ENCODE measurements around the gene PPP1R13L.

The PPP1R13L gene

GRCh38 chr19:45404557-45405434 is at the start of gene PPP1R13L:
PPP1R13L (minus strand) TSS chr19:45405069; CDS start chr19:45398318, 6,751 bp downstream.
- Histone ChIP-seq H3K4me1 (ENCODE audit: insufficient read depth, low read length) (peaks cover 19% of the 10 kb centered on the region), H3K9ac (ENCODE audit: low read length) (peak within 1 kb of the TSS; percentile 58), H3K27ac (ENCODE audit: low read depth, low read length) (peak within 1 kb of the TSS; percentile 81), H3K36me3 (ENCODE audit: insufficient read depth, low read length) (no peaks in the 10 kb centered on the region), H3K4me3 (ENCODE audit: low read depth in 1 of 2, low read length in 2 of 2) (peak within 1 kb of the TSS; percentile 48 to 85), H3K9me3 (ENCODE audit: low read length) (no peaks in the 10 kb centered on the region), H3K27me3 (ENCODE audit: control insufficient read depth in 1 of 2, insufficient read depth in 2 of 2, low read length in 2 of 2) (peaks cover 11 to 27% of the 10 kb centered on the region in 2 donors)

GRCh38 chr19:45451850-45452387 is 47.0 kb upstream of the PPP1R13L start:
- H3K4me3 ChIP-seq (ENCODE audit: low read depth in 1 of 2, low read length in 2 of 2) = no peak overlapping the region
- peaks cover 30% of the 10 kb centered on the region for H3K4me1 ChIP-seq (ENCODE audit: insufficient read depth, low read length)
- H3K27ac ChIP-seq (ENCODE audit: low read depth, low read length) = no peak overlapping the region
- no peaks in the 10 kb centered on the region for H3K36me3 ChIP-seq (ENCODE audit: insufficient read depth, low read length)
- no peak overlapping the region for H3K9ac ChIP-seq (ENCODE audit: low read length)
- H3K9me3 ChIP-seq (ENCODE audit: low read length) = no peaks in the 10 kb centered on the region
- no peaks in the 10 kb centered on the region for H3K27me3 ChIP-seq (ENCODE audit: control insufficient read depth in 1 of 2, insufficient read depth in 2 of 2, low read length in 2 of 2)

DNA sequence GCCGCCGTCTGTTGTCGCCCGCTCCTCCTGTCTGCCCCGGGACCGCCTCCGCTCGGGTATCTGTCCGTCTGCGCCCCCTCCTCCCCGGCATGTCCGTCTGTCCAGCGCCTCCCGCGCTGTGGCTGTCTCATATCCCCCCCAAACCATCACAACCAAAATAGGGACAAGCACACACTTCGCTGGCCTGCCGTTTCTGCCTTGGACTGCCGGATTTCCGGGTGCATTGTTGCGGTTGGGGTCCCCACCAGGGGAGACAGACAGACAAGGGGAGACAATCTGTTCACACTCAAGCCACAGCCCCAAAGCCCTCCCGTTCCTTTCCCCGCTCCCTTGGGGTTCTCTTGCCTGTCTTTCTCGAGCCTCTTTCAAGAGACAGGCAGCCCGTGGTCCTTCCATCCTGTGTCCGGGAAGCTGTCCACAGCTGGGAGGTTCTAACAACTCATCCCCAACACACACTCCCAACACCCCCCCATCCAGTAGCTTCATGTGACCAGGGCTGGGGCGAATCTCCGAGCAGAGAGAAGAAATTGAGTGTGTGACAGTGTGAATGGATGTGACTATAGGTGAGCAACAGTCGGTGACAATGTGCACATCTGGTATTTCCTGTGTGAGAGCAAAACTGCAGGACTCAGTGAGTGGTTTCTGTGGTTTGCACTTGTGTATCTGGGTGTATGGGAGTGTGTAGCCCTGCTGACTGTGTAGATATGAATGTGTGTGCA is 46.4 kb upstream of the PPP1R13L start:
- peak overlapping the region; percentile 81 for H3K27ac ChIP-seq (ENCODE audit: low read depth, low read length)
- no peaks in the 10 kb centered on the region for H3K9me3 ChIP-seq (ENCODE audit: low read length)
- peaks cover 27% of the 10 kb centered on the region for H3K4me1 ChIP-seq (ENCODE audit: insufficient read depth, low read length)
- peak overlapping the region; percentile 95 for H3K9ac ChIP-seq (ENCODE audit: low read length)
- no peaks in the 10 kb centered on the region for H3K36me3 ChIP-seq (ENCODE audit: insufficient read depth, low read length)
- H3K27me3 ChIP-seq (ENCODE audit: control insufficient read depth in 1 of 2, insufficient read depth in 2 of 2, low read length in 2 of 2) = no peaks in the 10 kb centered on the region
- peak overlapping the region; percentile 55 to 82 for H3K4me3 ChIP-seq (ENCODE audit: low read depth in 1 of 2, low read length in 2 of 2)

DNA sequence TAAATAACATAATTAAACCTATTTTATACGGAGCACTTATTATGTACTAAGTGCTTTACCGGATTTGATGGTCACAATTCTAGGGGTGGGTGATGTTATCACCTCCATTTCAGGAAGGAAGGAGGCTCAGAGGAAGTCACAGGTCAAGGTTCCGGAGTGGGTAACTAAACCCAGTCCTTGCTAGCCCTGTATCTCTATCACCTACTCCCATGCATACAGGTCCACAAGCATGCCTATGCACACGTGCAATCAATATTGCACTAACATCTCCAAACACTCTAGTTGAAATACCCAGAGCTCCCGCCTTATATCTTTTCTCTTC is 45.1 kb upstream of the PPP1R13L start:
- Histone ChIP-seq H3K9me3 (ENCODE audit: low read length) (no peaks in the 10 kb centered on the region), H3K4me1 (ENCODE audit: insufficient read depth, low read length) (peaks cover 15% of the 10 kb centered on the region), H3K4me3 (ENCODE audit: low read depth in 1 of 2, low read length in 2 of 2) (peak overlapping the region; percentile 47 to 52), H3K9ac (ENCODE audit: low read length) (peak overlapping the region; percentile 1), H3K36me3 (ENCODE audit: insufficient read depth, low read length) (no peaks in the 10 kb centered on the region), H3K27me3 (ENCODE audit: control insufficient read depth in 1 of 2, insufficient read depth in 2 of 2, low read length in 2 of 2) (no peaks in the 10 kb centered on the region), H3K27ac (ENCODE audit: low read depth, low read length) (no peak overlapping the region)

GRCh38 chr19:45448887-45449299 is 44.0 kb upstream of the PPP1R13L start:
- Histone ChIP-seq H3K9me3 (ENCODE audit: low read length) (no peaks in the 10 kb centered on the region), H3K4me3 (ENCODE audit: low read depth in 1 of 2, low read length in 2 of 2) (no peak overlapping the region), H3K4me1 (ENCODE audit: insufficient read depth, low read length) (peaks cover 19% of the 10 kb centered on the region), H3K27me3 (ENCODE audit: control insufficient read depth in 1 of 2, insufficient read depth in 2 of 2, low read length in 2 of 2) (no peaks in the 10 kb centered on the region), H3K27ac (ENCODE audit: low read depth, low read length) (peak overlapping the region; percentile 3), H3K9ac (ENCODE audit: low read length) (no peak overlapping the region), H3K36me3 (ENCODE audit: insufficient read depth, low read length) (no peaks in the 10 kb centered on the region)

GRCh38 chr19:45448425-45448756 is 43.5 kb upstream of the PPP1R13L start:
- H3K4me1 ChIP-seq (ENCODE audit: insufficient read depth, low read length) = peaks cover 19% of the 10 kb centered on the region
- no peaks in the 10 kb centered on the region for H3K27me3 ChIP-seq (ENCODE audit: control insufficient read depth in 1 of 2, insufficient read depth in 2 of 2, low read length in 2 of 2)
- H3K36me3 ChIP-seq (ENCODE audit: insufficient read depth, low read length) = no peaks in the 10 kb centered on the region
- H3K27ac ChIP-seq (ENCODE audit: low read depth, low read length) = peak overlapping the region; percentile 3
- H3K9ac ChIP-seq (ENCODE audit: low read length) = no peak overlapping the region
- H3K9me3 ChIP-seq (ENCODE audit: low read length) = no peaks in the 10 kb centered on the region
- H3K4me3 ChIP-seq (ENCODE audit: low read depth in 1 of 2, low read length in 2 of 2) = no peak overlapping the region

DNA sequence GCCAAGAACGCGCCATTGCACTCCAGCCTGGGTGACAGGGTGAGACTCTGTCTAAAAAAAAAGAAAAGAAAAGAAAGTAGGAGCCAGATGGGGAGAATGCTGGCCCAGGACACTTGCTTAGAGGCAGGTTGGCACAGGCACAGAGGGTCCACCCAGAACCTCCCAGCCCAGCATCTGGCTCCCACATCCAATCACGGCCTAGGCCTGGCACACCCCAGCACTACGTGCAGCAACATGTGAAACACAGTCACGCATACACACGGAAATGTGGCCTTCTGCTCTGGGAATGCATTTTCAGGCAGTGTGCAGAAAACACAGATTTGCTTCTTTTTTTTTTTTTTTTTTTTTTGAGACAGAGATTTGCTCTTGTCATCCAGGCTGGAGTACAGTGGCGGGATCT is 42.1 kb upstream of the PPP1R13L start:
- no peaks in the 10 kb centered on the region for H3K9me3 ChIP-seq (ENCODE audit: low read length)
- H3K36me3 ChIP-seq (ENCODE audit: insufficient read depth, low read length) = no peaks in the 10 kb centered on the region
- no peak overlapping the region for H3K9ac ChIP-seq (ENCODE audit: low read length)
- no peak overlapping the region for H3K4me3 ChIP-seq (ENCODE audit: low read depth in 1 of 2, low read length in 2 of 2)
- no peaks in the 10 kb centered on the region for H3K27me3 ChIP-seq (ENCODE audit: control insufficient read depth in 1 of 2, insufficient read depth in 2 of 2, low read length in 2 of 2)
- H3K27ac ChIP-seq (ENCODE audit: low read depth, low read length) = no peak overlapping the region
- peaks cover 26% of the 10 kb centered on the region for H3K4me1 ChIP-seq (ENCODE audit: insufficient read depth, low read length)

DNA sequence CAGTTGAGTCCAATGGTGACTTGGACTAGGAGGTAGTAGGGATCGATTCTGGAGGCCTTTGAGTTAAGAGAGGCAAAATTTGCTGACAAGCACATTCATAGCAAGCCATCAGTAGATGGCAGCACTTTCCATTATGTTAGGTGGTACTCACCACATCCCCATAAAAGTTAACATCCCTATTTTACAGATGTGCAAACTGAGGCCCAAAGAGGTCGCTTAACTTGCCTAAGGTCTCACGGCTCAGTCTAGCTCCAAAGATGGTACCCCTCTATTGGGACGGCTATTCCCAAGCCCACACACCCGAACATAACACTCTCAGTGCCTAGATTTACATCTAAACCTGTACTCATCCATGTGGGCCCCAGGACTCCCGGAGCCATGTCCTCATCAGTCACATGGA is 41.4 kb upstream of the PPP1R13L start:
- H3K4me3 ChIP-seq (ENCODE audit: low read depth in 1 of 2, low read length in 2 of 2) = no peak overlapping the region
- H3K9me3 ChIP-seq (ENCODE audit: low read length) = no peaks in the 10 kb centered on the region
- H3K27me3 ChIP-seq (ENCODE audit: control insufficient read depth in 1 of 2, insufficient read depth in 2 of 2, low read length in 2 of 2) = no peaks in the 10 kb centered on the region
- no peaks in the 10 kb centered on the region for H3K36me3 ChIP-seq (ENCODE audit: insufficient read depth, low read length)
- no peak overlapping the region for H3K9ac ChIP-seq (ENCODE audit: low read length)
- H3K4me1 ChIP-seq (ENCODE audit: insufficient read depth, low read length) = peaks cover 26% of the 10 kb centered on the region
- no peak overlapping the region for H3K27ac ChIP-seq (ENCODE audit: low read depth, low read length)

DNA sequence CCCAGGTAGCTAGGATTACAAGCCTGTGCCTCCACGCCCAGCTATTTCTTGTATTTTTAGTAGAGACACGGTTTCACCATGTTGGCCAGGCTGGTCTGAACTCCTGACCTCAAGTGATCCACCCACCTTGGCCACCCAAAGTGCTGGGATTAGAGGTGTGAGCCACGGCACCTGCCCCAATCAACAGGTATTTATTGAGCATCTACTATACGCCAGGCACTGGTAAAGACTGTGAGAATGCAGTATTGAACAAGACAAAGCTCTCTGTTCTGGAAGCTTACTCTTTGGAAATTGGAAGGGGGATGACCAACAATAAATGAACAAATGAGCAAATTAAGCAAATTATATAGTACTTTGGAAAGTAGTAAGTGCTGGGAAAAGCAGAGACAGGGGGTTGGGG is 40.3 kb upstream of the PPP1R13L start:
- H3K9me3 ChIP-seq (ENCODE audit: low read length) = no peaks in the 10 kb centered on the region
- H3K27ac ChIP-seq (ENCODE audit: low read depth, low read length) = no peak overlapping the region
- H3K9ac ChIP-seq (ENCODE audit: low read length) = no peak overlapping the region
- no peaks in the 10 kb centered on the region for H3K36me3 ChIP-seq (ENCODE audit: insufficient read depth, low read length)
- H3K4me3 ChIP-seq (ENCODE audit: low read depth in 1 of 2, low read length in 2 of 2) = no peak overlapping the region
- peaks cover 27% of the 10 kb centered on the region for H3K4me1 ChIP-seq (ENCODE audit: insufficient read depth, low read length)
- H3K27me3 ChIP-seq (ENCODE audit: control insufficient read depth in 1 of 2, insufficient read depth in 2 of 2, low read length in 2 of 2) = no peaks in the 10 kb centered on the region

- Histone ChIP-seq H3K27me3 (ENCODE audit: control insufficient read depth in 1 of 2, insufficient read depth in 2 of 2, low read length in 2 of 2) (no peaks in the 10 kb centered on the region), H3K4me1 (ENCODE audit: insufficient read depth, low read length) (peaks cover 25% of the 10 kb centered on the region), H3K27ac (ENCODE audit: low read depth, low read length) (peak overlapping the region; percentile 74), H3K4me3 (ENCODE audit: low read depth in 1 of 2, low read length in 2 of 2) (peak overlapping the region in 1 of 2 donors; percentile 48), H3K9me3 (ENCODE audit: low read length) (no peaks in the 10 kb centered on the region), H3K9ac (ENCODE audit: low read length) (peak overlapping the region; percentile 55), H3K36me3 (ENCODE audit: insufficient read depth, low read length) (no peaks in the 10 kb centered on the region)
These were observed 39.6 kb upstream of the PPP1R13L start for GRCh38 chr19:45444318-45445041.

Measured in muscle layer of colon (tissue), 2 donors.